COLO668 (cell line): ENCODE data around the gene HGD.
A peak's percentile ranks its signal among the peaks of the same experiment; 100 is the strongest.
"Not testable (repeated sequence)": the region's sequence is repeated elsewhere in the genome, so short reads cannot be mapped to it uniquely, and the experiment has no call there.

ENCODE experiments used
- DNase-seq: peaks from one replicate; lab custom pipeline; 2025; ENCODE audit not compliant: unreplicated experiment; lab: John Stamatoyannopoulos, UW

HGD gene

GRCh38 chr3:120640231-120640630, 41.8 kb downstream of the HGD start:
- no peak for DNase-seq

GRCh38 chr3:120638820-120639219, 43.2 kb downstream of the HGD start:
- not testable (repeated sequence) for DNase-seq

- no peak for DNase-seq
Observed at GRCh38 chr3:120637851-120638559, 44.0 kb downstream of the HGD start.

- DNase-seq: no peak
Observed at GRCh38 chr3:120636795-120637401, 45.1 kb downstream of the HGD start.

- DNase-seq: no peak
Observed at GRCh38 chr3:120634539-120634938, 47.5 kb downstream of the HGD start.

- no peak for DNase-seq
Observed at GRCh38 chr3:120625159-120625586, 56.9 kb downstream of the HGD start.

GRCh38 chr3:120623727-120624093, 58.3 kb downstream of the HGD start:
- DNase-seq: no peak

- peak; percentile 4 for DNase-seq
Observed at GRCh38 chr3:120622870-120623726, 58.9 kb downstream of the HGD start.

- DNase-seq: no peak
Observed at GRCh38 chr3:120622457-120622856, 59.6 kb downstream of the HGD start.

GRCh38 chr3:120616745-120617144, 65.3 kb downstream of the HGD start:
- not testable (repeated sequence) for DNase-seq

- no peak for DNase-seq
Observed at GRCh38 chr3:120615847-120616609, 66.0 kb downstream of the HGD start.

- no peak for DNase-seq
Observed at GRCh38 chr3:120614765-120615164, 67.3 kb downstream of the HGD start.

GRCh38 chr3:120608506-120608905, 73.5 kb downstream of the HGD start:
- no peak for DNase-seq

GRCh38 chr3:120604784-120605183, 77.3 kb downstream of the HGD start:
- no peak for DNase-seq

GRCh38 chr3:120604382-120604781, 77.7 kb downstream of the HGD start:
- no peak for DNase-seq

- no peak for DNase-seq
Observed at GRCh38 chr3:120602682-120603081, 79.4 kb downstream of the HGD start.

- no peak for DNase-seq
Observed at GRCh38 chr3:120601554-120601953, 80.5 kb downstream of the HGD start.

GRCh38 chr3:120599211-120599610, 82.8 kb downstream of the HGD start:
- no peak for DNase-seq

- DNase-seq: no peak
Observed at GRCh38 chr3:120597445-120598049, 84.5 kb downstream of the HGD start.

GRCh38 chr3:120596853-120597223, 85.2 kb downstream of the HGD start:
- no peak for DNase-seq
